GM18511 (cell line): ENCODE measurements around the gene ZBED4.
"Not testable (repeated sequence)": the region's sequence is repeated elsewhere in the genome, so short reads cannot be mapped to it uniquely, and the experiment has no call there.

ENCODE experiments used
- ATAC-seq: cut with Tn5 transposase; IDR thresholded peaks from one replicate; pipeline ENCODE4 v1.9.1; 2021; ENCODE audit warnings: mild to moderate bottlenecking, moderate library complexity; ENCODE audit not compliant: unreplicated experiment

Gene ZBED4

GRCh38 chr22:49852898-49853894 is at the start of gene ZBED4:
Gene ZBED4, plus strand, starts transcription at chr22:49853844. Its CDS starts 29,819 bp downstream, at chr22:49883663.
- ATAC-seq = peak; percentile 82

- no peak for ATAC-seq
Observed at GRCh38 chr22:49807129-49807528, 46.5 kb upstream of the ZBED4 start.

GRCh38 chr22:49807780-49808708 is 45.6 kb upstream of the ZBED4 start:
- ATAC-seq = no peak

GRCh38 chr22:49810363-49811019 is 43.2 kb upstream of the ZBED4 start:
- no peak for ATAC-seq

GRCh38 chr22:49811020-49811791 is 42.4 kb upstream of the ZBED4 start:
- no peak for ATAC-seq

- no peak for ATAC-seq
Observed at GRCh38 chr22:49812838-49813237, 40.8 kb upstream of the ZBED4 start.

GRCh38 chr22:49814164-49814686 is 39.4 kb upstream of the ZBED4 start:
- no peak for ATAC-seq

GRCh38 chr22:49814856-49815255 is 38.8 kb upstream of the ZBED4 start:
- no peak for ATAC-seq

- ATAC-seq = no peak
Observed at GRCh38 chr22:49815641-49816091, 38.0 kb upstream of the ZBED4 start.

GRCh38 chr22:49817359-49817758 is 36.3 kb upstream of the ZBED4 start:
- no peak for ATAC-seq

- ATAC-seq = no peak
Observed at GRCh38 chr22:49820984-49821383, 32.7 kb upstream of the ZBED4 start.

- not testable (repeated sequence) for ATAC-seq
Observed at GRCh38 chr22:49821741-49822140, 31.9 kb upstream of the ZBED4 start.

GRCh38 chr22:49823289-49824045 is 30.2 kb upstream of the ZBED4 start:
- no peak for ATAC-seq

- ATAC-seq = no peak
Observed at GRCh38 chr22:49824185-49824925, 29.3 kb upstream of the ZBED4 start.

GRCh38 chr22:49824936-49825335 is 28.7 kb upstream of the ZBED4 start:
- ATAC-seq = no peak

GRCh38 chr22:49825436-49825835 is 28.2 kb upstream of the ZBED4 start:
- no peak for ATAC-seq

GRCh38 chr22:49825944-49826602 is 27.6 kb upstream of the ZBED4 start:
- ATAC-seq = no peak
